ENCODE measurements around the gene OR8B2. TPM values are rescaled to one million over a fixed set of nuclear protein-coding genes. Genes with fewer than 3 reads are reported as not detected.
A peak's percentile ranks its signal among the peaks of the same experiment; 100 is the strongest.
"Not testable (repeated sequence)": the region's sequence is repeated elsewhere in the genome, so short reads cannot be mapped to it uniquely, and the experiment has no call there.

The OR8B2 gene
- total RNA-seq, 1 donor = not detected

DNA sequence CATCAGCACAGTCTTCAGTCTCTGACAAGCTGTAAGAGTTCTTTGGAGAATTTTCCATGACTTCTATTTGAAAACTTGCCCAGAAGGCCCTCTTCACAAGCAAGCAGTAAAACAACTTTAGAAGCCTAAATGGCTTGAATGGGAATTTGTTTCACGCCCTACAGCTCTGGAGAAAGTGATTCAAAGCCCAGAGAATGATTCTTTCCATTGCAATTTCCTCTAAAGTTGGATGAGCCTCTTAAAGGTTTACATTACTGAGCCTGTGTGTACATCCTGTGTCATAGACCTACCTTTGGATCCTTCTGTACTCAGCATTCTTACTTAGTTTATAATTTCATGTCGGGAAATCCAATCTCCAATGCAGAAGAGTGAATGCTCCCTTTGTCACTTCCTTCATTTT, 21.3 kb upstream of the OR8B2 start:
- TF ChIP-seq CTCF (IDR thresholded peaks at IDR 0.05; ENCODE audit: insufficient read depth, low read length) = no peak
- H3K4me3 ChIP-seq (ENCODE audit: low read depth, low read length) = no peak overlapping the region
- no peak for DNase-seq (ENCODE audit: low read depth)

- DNase-seq (ENCODE audit: low read depth) = not testable (repeated sequence)
These were observed 18.9 kb upstream of the OR8B2 start for GRCh38 chr11:124403186-124403585.

GRCh38 chr11:124402326-124402922, 18.1 kb upstream of the OR8B2 start:
- peak; percentile 86 for DNase-seq (ENCODE audit: low read depth)
- no peak overlapping the region for H3K4me3 ChIP-seq (ENCODE audit: low read depth, low read length)
- peak; percentile 79 for TF ChIP-seq CTCF (IDR thresholded peaks at IDR 0.05; ENCODE audit: insufficient read depth, low read length)

More at GRCh38 chr11:124403186-124403585, 18.9 kb upstream of the OR8B2 start:
- H3K4me3 ChIP-seq (ENCODE audit: low read depth, low read length) = not testable (repeated sequence)

GRCh38 chr11:124398924-124399323, 14.6 kb upstream of the OR8B2 start, which contains the start of gene OR8B3:
OR8B3 (minus strand) TSS chr11:124399024; CDS start chr11:124397351, 1,673 bp downstream.
- no peak within 1 kb of the TSS for H3K4me3 ChIP-seq (ENCODE audit: low read depth, low read length)
- DNase-seq (ENCODE audit: low read depth) = no peak
- TF ChIP-seq CTCF (IDR thresholded peaks at IDR 0.05; ENCODE audit: insufficient read depth, low read length) = no peak

DNA sequence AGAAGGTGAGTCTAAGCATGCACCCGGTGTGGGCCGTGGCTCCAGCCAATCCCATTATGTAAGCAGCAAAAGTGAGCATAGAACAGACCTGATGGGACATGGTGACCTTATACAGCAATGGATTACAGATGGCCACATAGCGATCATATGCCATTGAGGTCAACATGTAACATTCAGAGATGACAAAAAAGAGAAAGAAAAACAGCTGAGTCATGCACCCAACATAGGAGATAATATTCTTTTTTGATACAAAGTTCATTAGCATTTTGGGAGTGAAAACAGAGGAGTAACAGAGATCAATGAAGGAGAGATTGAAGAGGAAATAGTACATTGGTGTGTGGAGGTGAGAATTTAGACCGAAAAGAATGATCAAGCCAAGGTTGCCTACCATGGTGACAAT, 12.5 kb upstream of the OR8B2 start:
- H3K4me3 ChIP-seq (ENCODE audit: low read depth, low read length); DNase-seq (ENCODE audit: low read depth): not testable (repeated sequence)

- no peak overlapping the region for H3K4me3 ChIP-seq (ENCODE audit: low read depth, low read length)
- TF ChIP-seq CTCF (IDR thresholded peaks at IDR 0.05; ENCODE audit: insufficient read depth, low read length) = no peak
- DNase-seq (ENCODE audit: low read depth) = peak; percentile 14
These were observed 10.1 kb upstream of the OR8B2 start for GRCh38 chr11:124394408-124394807.

DNA sequence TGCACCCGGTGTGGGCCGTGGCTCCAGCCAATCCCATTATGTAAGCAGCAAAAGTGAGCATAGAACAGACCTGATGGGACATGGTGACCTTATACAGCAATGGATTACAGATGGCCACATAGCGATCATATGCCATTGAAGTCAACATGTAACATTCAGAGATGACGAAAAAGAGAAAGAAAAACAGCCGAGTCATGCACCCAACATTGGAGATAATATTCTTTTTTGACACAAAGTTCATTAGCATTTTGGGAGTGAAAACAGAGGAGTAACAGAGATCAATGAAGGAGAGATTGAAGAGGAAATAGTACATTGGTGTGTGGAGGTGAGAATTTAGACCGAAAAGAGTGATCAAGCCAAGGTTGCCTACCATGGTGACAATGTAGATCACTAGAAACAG, 1.4 kb downstream of the OR8B2 start:
- not testable (repeated sequence) for DNase-seq (ENCODE audit: low read depth); H3K4me3 ChIP-seq (ENCODE audit: low read depth, low read length)

DNA sequence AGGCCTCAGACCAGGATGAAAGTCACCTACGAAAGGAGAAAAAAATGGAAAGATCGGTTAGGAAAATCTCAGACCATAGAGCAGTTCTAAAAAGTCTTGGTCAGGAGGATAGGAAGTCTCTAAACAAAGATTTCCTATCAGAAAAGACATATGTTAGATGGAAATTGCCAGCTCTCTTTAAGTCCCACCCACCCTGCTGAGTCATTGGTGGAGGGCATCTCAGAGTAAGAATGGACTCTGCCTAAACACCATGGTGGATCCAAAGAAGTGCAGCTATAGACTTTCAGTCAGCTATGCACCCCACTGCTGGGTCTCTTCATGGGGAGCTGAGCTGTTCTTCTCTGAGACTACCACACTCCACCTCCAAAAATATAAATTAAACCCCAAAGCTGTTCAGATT, 3.7 kb downstream of the OR8B2 start:
- no peak overlapping the region for H3K4me3 ChIP-seq (ENCODE audit: low read depth, low read length)
- DNase-seq (ENCODE audit: low read depth) = no peak
- no peak for TF ChIP-seq CTCF (IDR thresholded peaks at IDR 0.05; ENCODE audit: insufficient read depth, low read length)
